ENCODE results near the gene PDZD2.

The PDZD2 gene

DNA sequence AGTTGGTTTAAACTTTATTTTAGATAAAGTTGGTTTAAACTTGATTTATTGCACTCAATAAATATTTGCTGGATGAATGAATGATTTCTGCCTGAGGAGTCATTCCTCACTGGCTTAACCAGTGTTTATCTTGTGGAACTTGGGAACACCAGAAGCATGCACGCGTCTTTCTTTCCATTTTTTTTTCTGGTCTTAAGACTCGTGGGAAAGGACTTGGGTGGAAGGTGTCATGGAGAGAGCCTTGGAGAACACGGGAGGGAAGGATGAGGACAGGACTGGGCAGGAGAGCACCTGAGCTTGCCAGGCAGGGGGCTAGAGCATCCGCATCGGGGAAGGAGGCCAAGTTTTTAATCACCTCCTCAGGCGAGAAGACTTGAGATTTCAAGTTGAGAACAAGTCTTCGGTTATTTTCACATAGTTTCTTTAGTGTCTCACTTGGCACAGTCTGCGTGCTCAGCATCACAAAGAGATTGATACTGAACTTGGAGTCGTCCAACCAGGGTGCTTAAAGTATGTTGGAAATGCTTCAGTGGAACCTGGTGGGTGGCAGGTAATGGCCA is 144.2 kb downstream of the PDZD2 start:
- no peak overlapping the region for H3K4me3 ChIP-seq (ENCODE audit: severe bottlenecking)
- no peaks in the 10 kb centered on the region for H3K9me3 ChIP-seq (ENCODE audit: severe bottlenecking)
- H3K4me1 ChIP-seq (ENCODE audit: insufficient read depth, poor library complexity, severe bottlenecking), result no peaks in the 10 kb centered on the region
- no peak for TF ChIP-seq CTCF (IDR thresholded peaks at IDR 0.05; ENCODE audit: poor library complexity, severe bottlenecking)
- ATAC-seq (ENCODE audit: low read depth) (peak; percentile 22; the same call in 1 of the 3 replicates), DNase-seq (ENCODE audit: low spot score) (no peak)
- no peak overlapping the region for H3K27ac ChIP-seq (ENCODE audit: poor library complexity, severe bottlenecking)
- H3K27me3 ChIP-seq (ENCODE audit: insufficient read depth, poor library complexity, severe bottlenecking), result no peaks in the 10 kb centered on the region
- H3K36me3 ChIP-seq (ENCODE audit: low read depth), result no peaks in the 10 kb centered on the region

DNA sequence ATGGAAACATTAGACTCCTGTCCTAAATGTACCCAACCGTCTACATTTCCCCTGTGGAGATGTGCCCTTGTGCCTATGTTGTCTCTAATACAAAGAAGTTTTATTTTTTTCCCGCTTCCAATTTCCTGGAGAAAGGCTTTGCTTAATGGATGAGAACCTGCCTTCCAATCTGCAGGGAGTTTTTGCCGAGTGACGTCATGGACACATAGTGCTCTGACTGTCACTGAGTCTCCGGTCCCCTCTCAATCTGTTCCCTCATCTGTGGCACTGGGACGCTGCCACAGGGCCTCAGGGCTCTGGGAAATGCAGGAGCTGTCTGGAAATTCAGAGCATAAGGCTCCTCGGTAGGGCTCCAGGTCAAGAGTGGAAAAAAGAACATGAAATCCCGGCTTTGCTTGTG is 144.8 kb downstream of the PDZD2 start:
- Histone ChIP-seq H3K9me3 (ENCODE audit: severe bottlenecking) (no peaks in the 10 kb centered on the region), H3K4me3 (ENCODE audit: severe bottlenecking) (no peak overlapping the region), H3K27me3 (ENCODE audit: insufficient read depth, poor library complexity, severe bottlenecking) (no peaks in the 10 kb centered on the region), H3K4me1 (ENCODE audit: insufficient read depth, poor library complexity, severe bottlenecking) (no peaks in the 10 kb centered on the region), H3K27ac (ENCODE audit: poor library complexity, severe bottlenecking) (no peak overlapping the region), H3K36me3 (ENCODE audit: low read depth) (no peaks in the 10 kb centered on the region)
- ATAC-seq (ENCODE audit: low read depth) (no peak), DNase-seq (ENCODE audit: low spot score) (no peak)
- TF ChIP-seq CTCF (IDR thresholded peaks at IDR 0.05; ENCODE audit: poor library complexity, severe bottlenecking), result no peak

DNA sequence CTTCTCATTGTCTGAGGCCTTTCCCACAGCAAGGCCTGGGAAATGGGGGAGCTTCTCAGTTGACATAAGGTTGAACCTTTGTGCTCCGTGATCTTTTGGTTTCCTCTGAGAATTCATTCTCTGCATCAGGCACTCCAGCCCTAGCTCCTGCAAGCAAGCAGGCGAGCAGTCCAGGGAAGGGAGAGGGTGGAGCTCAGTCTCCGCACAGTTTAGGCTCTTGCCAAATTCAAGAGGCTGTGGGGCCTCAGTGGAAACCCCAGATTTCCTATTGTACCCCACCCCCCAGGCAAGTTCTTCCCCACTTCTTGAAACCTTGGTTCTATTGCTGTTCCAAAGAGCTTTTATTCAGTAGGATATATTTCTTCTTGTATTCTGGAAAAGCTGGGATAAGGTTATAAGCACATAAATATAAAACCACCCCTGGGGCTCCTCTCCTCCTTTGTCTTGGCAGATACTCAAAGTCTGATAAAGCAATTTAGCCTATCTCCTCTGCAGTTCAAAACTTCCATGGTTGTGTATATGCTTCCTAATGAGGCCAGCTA is 147.2 kb downstream of the PDZD2 start:
- no peaks in the 10 kb centered on the region for H3K27me3 ChIP-seq (ENCODE audit: insufficient read depth, poor library complexity, severe bottlenecking)
- H3K27ac ChIP-seq (ENCODE audit: poor library complexity, severe bottlenecking), result no peak overlapping the region
- DNase-seq (ENCODE audit: low spot score) (no peak), ATAC-seq (ENCODE audit: low read depth) (no peak)
- H3K4me1 ChIP-seq (ENCODE audit: insufficient read depth, poor library complexity, severe bottlenecking), result no peaks in the 10 kb centered on the region
- no peak overlapping the region for H3K4me3 ChIP-seq (ENCODE audit: severe bottlenecking)
- H3K36me3 ChIP-seq (ENCODE audit: low read depth), result no peaks in the 10 kb centered on the region
- TF ChIP-seq CTCF (IDR thresholded peaks at IDR 0.05; ENCODE audit: poor library complexity, severe bottlenecking), result no peak
- H3K9me3 ChIP-seq (ENCODE audit: severe bottlenecking), result no peaks in the 10 kb centered on the region

DNA sequence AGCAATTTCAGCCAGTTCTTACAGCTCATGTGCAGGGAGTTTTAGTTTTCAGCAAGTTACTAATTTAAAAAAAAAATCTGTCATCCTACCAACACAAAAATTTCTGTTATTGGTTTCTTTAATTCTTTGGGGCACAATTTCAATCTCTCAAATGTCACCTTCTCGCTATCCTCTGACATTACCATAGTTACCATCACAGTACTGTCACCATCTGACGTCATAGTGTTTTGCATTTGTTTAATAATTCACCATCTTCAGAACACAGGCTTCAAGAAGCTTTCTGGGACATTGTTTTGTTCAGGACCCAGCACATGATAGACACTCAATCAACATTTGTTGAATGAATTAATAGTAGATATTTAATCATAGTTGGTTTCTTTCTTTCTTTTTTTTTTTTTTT is 155.1 kb downstream of the PDZD2 start:
- Histone ChIP-seq H3K27ac (ENCODE audit: poor library complexity, severe bottlenecking) (no peak overlapping the region), H3K36me3 (ENCODE audit: low read depth) (no peaks in the 10 kb centered on the region), H3K4me1 (ENCODE audit: insufficient read depth, poor library complexity, severe bottlenecking) (no peaks in the 10 kb centered on the region), H3K9me3 (ENCODE audit: severe bottlenecking) (no peaks in the 10 kb centered on the region), H3K27me3 (ENCODE audit: insufficient read depth, poor library complexity, severe bottlenecking) (no peaks in the 10 kb centered on the region), H3K4me3 (ENCODE audit: severe bottlenecking) (no peak overlapping the region)
- ATAC-seq (ENCODE audit: low read depth), result no peak
- TF ChIP-seq CTCF (IDR thresholded peaks at IDR 0.05; ENCODE audit: poor library complexity, severe bottlenecking), result no peak
- no peak for DNase-seq (ENCODE audit: low spot score)

DNA sequence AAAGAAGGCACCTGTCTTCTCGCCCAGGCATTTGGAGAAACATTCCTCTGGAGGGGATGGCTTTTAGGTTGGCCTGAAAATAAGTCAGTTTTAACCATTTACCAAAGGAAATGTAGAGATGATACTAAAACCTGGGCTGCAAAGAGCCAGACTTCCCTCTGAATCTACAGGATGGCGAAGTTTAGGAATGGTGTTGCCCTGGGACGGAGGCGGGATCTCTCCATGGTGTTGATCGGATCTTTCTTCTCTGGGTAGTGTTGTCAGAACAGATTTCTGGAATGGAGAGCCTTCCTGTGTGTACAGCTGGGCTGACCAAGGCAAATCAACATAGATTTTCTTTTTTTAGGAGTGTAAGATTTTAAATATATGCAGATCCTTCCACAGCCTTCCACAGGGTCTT is 159.2 kb downstream of the PDZD2 start:
- ATAC-seq (ENCODE audit: low read depth), result no peak
- no peaks in the 10 kb centered on the region for H3K27me3 ChIP-seq (ENCODE audit: insufficient read depth, poor library complexity, severe bottlenecking)
- no peak for DNase-seq (ENCODE audit: low spot score)
- H3K36me3 ChIP-seq (ENCODE audit: low read depth), result no peaks in the 10 kb centered on the region
- H3K4me3 ChIP-seq (ENCODE audit: severe bottlenecking), result no peak overlapping the region
- no peaks in the 10 kb centered on the region for H3K9me3 ChIP-seq (ENCODE audit: severe bottlenecking)
- TF ChIP-seq CTCF (IDR thresholded peaks at IDR 0.05; ENCODE audit: poor library complexity, severe bottlenecking), result no peak
- H3K4me1 ChIP-seq (ENCODE audit: insufficient read depth, poor library complexity, severe bottlenecking), result no peaks in the 10 kb centered on the region
- H3K27ac ChIP-seq (ENCODE audit: poor library complexity, severe bottlenecking), result no peak overlapping the region

Measured in RWPE2 (cell line).